Transverse colon (tissue), 4 donors: ENCODE results near the gene CLK3. TPM values are rescaled to one million over a fixed set of nuclear protein-coding genes. Genes with fewer than 3 reads are reported as not detected.

Experiments
- DNase-seq: peaks from one replicate; pipeline ENCODE4 v3.0.0-alpha.2; 2019
- H3K27ac ChIP-seq, 4 donors: fragments of 200-600 bp; sonication (generic); 2 replicates each; pipeline ENCODE4 v1.5.1; 2016 to 2018; ENCODE audit warnings: inconsistent platforms in 4 of 4
- H3K27me3 ChIP-seq: fragments of 200-600 bp; sonication (generic); 2 replicates; pipeline ENCODE4 v1.5.1; 2017; ENCODE audit warnings: inconsistent platforms
- H3K36me3 ChIP-seq, 4 donors: fragments of 200-600 bp; sonication (generic); 2 replicates each; pipeline ENCODE4 v1.5.1; 2017 to 2019; ENCODE audit warnings: inconsistent platforms in 4 of 4
- H3K4me1 ChIP-seq, 4 donors: fragments of 200-600 bp; sonication (generic); 2 replicates each; pipeline ENCODE4 v1.5.1; 2017 to 2020; ENCODE audit warnings: inconsistent platforms in 4 of 4
- H3K4me3 ChIP-seq, 4 donors: fragments of 200-600 bp; sonication (generic); 1 replicate in 1 of 4; 2 replicates in 3 of 4; pipeline versions ENCODE4 v1.5.1 to v1.6.1; 2017 to 2019; ENCODE audit warnings: inconsistent platforms in 4 of 4
- H3K9me3 ChIP-seq, 2 donors: fragments of 200-600 bp; sonication (generic); 2 replicates each; pipeline ENCODE4 v1.5.1; 2017 to 2019; ENCODE audit warnings: inconsistent platforms in 2 of 2
- CTCF ChIP-seq, 5 experiments: fragments of 200-600 bp in 3 of 5; fragments of 450-650 bp in 2 of 5; sonication (generic) in 3 of 5; IDR thresholded peaks; 1 replicate in 2 of 5; 2 replicates in 3 of 5; pipeline ENCODE4 v1.5.1; 2016 to 2017; ENCODE audit warnings: antibody characterized with exemption in 5 of 5, inconsistent platforms in 3 of 5, mild to moderate bottlenecking in 2 of 5, moderate library complexity in 1 of 5
- EP300 ChIP-seq: sonication (generic); formaldehyde crosslinking; IDR thresholded peaks from one replicate; pipeline ENCODE4 v1.6.1; 2017; ENCODE audit warnings: antibody characterized with exemption, low read depth
- POLR2A ChIP-seq: fragments of 450-650 bp; IDR thresholded peaks from one replicate; pipeline ENCODE4 v1.6.1; 2016; ENCODE audit warnings: antibody characterized with exemption, mild to moderate bottlenecking, moderate library complexity
- POLR2AphosphoS5 ChIP-seq, 3 donors: sonication (generic); formaldehyde crosslinking; IDR thresholded peaks; one replicate each; pipeline ENCODE4 v1.6.1; 2016; ENCODE audit warnings: antibody characterized with exemption in 3 of 3
- WGBS, 2 donors: methylation state at CpG; one replicate each; pipeline ENCODE4 v1.1.5; 2018; ENCODE audit warnings: low coverage in 1 of 2; 5-methylcytosine and 5-hydroxymethylcytosine counted together
- in situ Hi-C, 4 donors: fragments of 200-750 bp; cut with MboI; loops; one replicate each; pipeline versions ENCODE4 v1.15.0 to v1.15.1; 2017; ENCODE audit warnings: low sequenced_read_pairs in 3 of 4, low pct_ligation_motif_present in 1 of 4, low pct_unique_long_range_greater_than_20kb in 1 of 4
- intact Hi-C: fragments of 100-400 bp; cut with DNase I; formaldehyde crosslinking; loops from one replicate; pipeline ENCODE4 v1.15.1; 2023; ENCODE audit warnings: low total_unique reads
- total RNA-seq, 4 donors: library from RNA; depleted of rRNA; stranded (reverse); fragments of >200 nt; gene quantifications; one replicate each; pipeline ENCODE4 v1.1.0, GENCODE V29; 2016

The CLK3 gene
- total RNA-seq, 4 donors from 2014 or later, result 144 to 420 (median 208) TPM

- Histone ChIP-seq H3K36me3 (peaks cover 0 to 10% (median 0%) of the 10 kb centered on the region in 4 donors), H3K4me1 (no peaks in the 10 kb centered on the region), H3K27me3 (no peaks in the 10 kb centered on the region), H3K9me3 (no peaks in the 10 kb centered on the region), H3K27ac (no peak overlapping the region), H3K4me3 (no peak overlapping the region)
- DNase-seq, result no peak
- in situ Hi-C loops, result no loop called here
- WGBS, 2 donors, result 83 to 98% methylated on average over 2 to 6 of the region's 6 CpGs
- TF ChIP-seq POLR2AphosphoS5 (IDR thresholded peaks at IDR 0.05) (no peak), POLR2A (no peak), CTCF (IDR thresholded peaks at IDR 0.05) (no peak), EP300 (no peak)
- intact Hi-C loops, result no loop called here
These were observed 25.8 kb upstream of the CLK3 start for GRCh38 chr15:74589826-74590225.

DNA sequence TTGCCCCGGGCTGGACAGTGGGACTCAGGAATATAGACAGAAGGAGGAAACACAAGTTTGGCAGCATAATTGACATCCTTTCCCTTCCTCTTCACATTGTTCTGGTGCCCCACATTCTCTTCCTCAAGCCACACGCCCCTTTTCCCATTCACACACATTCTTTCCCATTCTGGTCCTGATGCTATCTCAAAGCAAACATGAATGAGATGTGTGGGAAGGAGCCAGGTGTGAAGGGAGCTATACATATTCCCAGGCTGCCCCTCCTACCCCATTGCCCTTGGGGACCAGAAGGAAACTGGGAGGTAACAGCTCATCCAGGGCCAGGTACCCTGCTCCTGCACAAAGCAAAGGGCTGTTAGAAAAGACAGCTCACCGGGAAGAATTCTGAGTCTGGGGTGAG, 23.4 kb upstream of the CLK3 start:
- H3K36me3 ChIP-seq, result peaks cover 0 to 10% (median 0%) of the 10 kb centered on the region in 4 donors
- DNase-seq, result no peak
- H3K27ac ChIP-seq, result no peak overlapping the region
- intact Hi-C loops, result no loop called here
- WGBS, 2 donors, result 93% methylated on average over 3 of the region's 3 CpGs; no CpG with 5 or more reads in 1 of the 2 donors
- no peaks in the 10 kb centered on the region for H3K4me1 ChIP-seq
- H3K4me3 ChIP-seq, result no peak overlapping the region
- TF ChIP-seq POLR2A, result no peak
- TF ChIP-seq POLR2AphosphoS5 (IDR thresholded peaks at IDR 0.05), result no peak
- no peak for TF ChIP-seq CTCF (IDR thresholded peaks at IDR 0.05)
- no peak for TF ChIP-seq EP300
- in situ Hi-C loops, result no loop called here
- no peaks in the 10 kb centered on the region for H3K9me3 ChIP-seq
- H3K27me3 ChIP-seq, result no peaks in the 10 kb centered on the region

DNA sequence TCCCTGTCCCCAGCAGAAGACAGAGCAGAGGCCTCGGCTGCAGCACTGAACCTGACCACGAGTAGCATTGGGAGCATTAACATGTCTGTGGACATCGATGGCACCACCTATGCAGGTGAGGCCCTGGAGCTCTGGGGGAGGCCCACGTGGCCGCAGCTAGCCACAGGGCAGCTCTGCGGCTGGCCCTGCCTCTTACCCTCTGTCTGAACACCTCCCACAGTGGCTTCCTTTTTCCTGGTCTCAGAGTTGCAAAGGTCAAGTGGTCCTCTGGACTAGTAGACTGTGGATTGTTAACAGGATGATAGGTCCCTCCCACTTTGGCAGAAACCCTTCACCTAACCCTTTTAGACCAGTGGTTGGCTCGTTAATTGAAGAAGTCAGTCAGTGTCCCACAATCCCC, 22.5 kb upstream of the CLK3 start:
- WGBS, 2 donors, result 84% methylated on average over 4 of the region's 7 CpGs; no CpG with 5 or more reads in 1 of the 2 donors
- H3K9me3 ChIP-seq, result no peaks in the 10 kb centered on the region
- DNase-seq, result no peak
- H3K27me3 ChIP-seq, result no peaks in the 10 kb centered on the region
- H3K36me3 ChIP-seq, result peaks cover 0 to 10% (median 0%) of the 10 kb centered on the region in 4 donors
- no peak overlapping the region for H3K4me3 ChIP-seq
- TF ChIP-seq POLR2A, result no peak
- no peak for TF ChIP-seq EP300
- no peak for TF ChIP-seq POLR2AphosphoS5 (IDR thresholded peaks at IDR 0.05)
- no peak for TF ChIP-seq CTCF (IDR thresholded peaks at IDR 0.05)
- intact Hi-C loops (no loop called here), in situ Hi-C loops (no loop called here)
- H3K4me1 ChIP-seq, result peaks cover 0 to 5% (median 4%) of the 10 kb centered on the region in 4 donors
- no peak overlapping the region for H3K27ac ChIP-seq

DNA sequence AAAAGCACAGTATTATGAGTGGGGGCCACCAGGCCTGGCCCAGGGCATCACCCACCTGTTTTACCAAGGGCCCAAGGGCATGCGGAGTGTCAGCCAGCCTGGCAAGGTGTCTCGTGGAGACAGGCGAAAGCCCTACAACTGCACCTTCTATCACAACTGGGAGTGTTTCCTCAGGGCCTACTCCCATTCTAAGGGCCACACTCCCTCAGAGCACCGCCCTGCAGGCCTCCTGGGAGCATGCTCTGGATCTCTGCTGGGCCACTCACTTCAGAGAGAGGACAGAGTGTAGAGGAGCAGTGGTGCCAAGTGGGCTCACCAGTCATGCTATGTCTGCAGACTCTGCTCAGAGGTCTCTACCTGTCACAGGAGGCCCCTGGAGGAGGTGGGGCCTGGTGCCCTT, 21.2 kb upstream of the CLK3 start:
- in situ Hi-C loops, result no loop called here
- Histone ChIP-seq H3K9me3 (no peaks in the 10 kb centered on the region), H3K4me1 (peaks cover 4 to 14% (median 8%) of the 10 kb centered on the region in 4 donors), H3K4me3 (no peak overlapping the region), H3K27me3 (no peaks in the 10 kb centered on the region), H3K36me3 (peaks cover 0 to 10% (median 0%) of the 10 kb centered on the region in 4 donors), H3K27ac (no peak overlapping the region)
- intact Hi-C loops, result no loop called here
- DNase-seq, result no peak
- 98% methylated on average over 4 of the region's 4 CpGs; no CpG with 5 or more reads in 1 of the 2 donors for WGBS, 2 donors
- TF ChIP-seq CTCF (IDR thresholded peaks at IDR 0.05) (no peak), POLR2AphosphoS5 (IDR thresholded peaks at IDR 0.05) (no peak), EP300 (no peak), POLR2A (no peak)
